ENCODE measurements around the gene NCR3LG1.

Gene NCR3LG1

DNA sequence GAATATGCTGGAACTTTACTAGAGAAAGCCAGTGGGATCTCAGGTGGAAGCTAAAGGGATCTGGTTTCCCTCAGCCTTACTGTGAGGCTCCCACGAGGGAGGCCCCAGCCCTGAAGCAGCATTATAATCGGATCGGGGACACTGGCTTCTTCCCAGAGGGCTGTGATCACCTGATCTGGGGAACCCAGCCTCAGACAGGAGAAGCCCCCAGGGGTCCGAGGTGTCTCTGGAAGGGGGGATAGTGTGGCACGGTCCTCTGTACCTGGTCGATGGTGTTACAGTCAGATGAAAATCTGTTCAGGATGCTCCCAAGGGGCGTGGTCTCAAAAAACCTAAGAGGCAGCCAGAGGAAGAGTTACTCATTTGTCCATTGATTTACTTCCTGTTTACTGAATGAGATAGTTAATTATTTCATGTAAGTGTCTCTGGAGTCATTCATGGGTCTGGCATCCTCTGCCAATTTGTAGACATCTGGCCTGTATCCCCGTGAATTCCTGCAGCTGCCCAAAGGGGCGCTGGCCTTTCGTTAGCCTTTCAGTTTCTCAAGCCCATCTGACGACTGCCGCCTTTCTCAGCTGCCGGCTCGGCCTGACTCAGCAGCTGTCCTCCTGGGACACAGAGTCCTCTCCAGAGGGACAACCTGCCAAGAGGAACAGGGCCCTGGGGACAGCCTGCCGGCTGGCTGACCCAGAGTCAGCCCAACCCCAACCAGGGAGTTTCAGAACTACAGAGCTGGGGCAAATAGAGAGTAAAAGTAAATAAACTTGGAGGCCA lies 53.8 kb downstream of the NCR3LG1 start:
- no peak for TF ChIP-seq CTCF (IDR thresholded peaks at IDR 0.05; ENCODE audit: extremely low read depth, missing control alignments)
- no peak for DNase-seq (ENCODE audit: low spot score)

- no peak for DNase-seq (ENCODE audit: low spot score)
- TF ChIP-seq CTCF (IDR thresholded peaks at IDR 0.05; ENCODE audit: extremely low read depth, missing control alignments) = no peak
Measured at GRCh38 chr11:17406082-17406817, 54.6 kb downstream of the NCR3LG1 start.

DNA sequence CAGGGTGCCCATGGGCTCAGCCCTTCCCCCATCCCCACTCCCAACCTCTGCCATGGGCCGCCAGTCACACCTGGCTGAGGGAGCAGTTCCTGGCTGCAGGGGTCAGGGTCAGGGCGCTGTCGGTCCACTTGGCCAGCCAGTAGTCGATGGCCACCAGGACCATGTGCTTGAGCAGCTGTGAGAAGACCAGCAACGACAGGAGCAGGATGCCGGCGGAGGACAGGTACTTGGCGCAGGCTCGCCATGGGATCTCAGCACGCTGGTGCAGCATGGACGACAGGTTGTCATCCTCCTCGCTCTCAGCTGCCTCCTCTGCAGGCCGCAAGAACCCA lies 55.2 kb downstream of the NCR3LG1 start:
- DNase-seq (ENCODE audit: low spot score) = no peak
- no peak for TF ChIP-seq CTCF (IDR thresholded peaks at IDR 0.05; ENCODE audit: extremely low read depth, missing control alignments)

GRCh38 chr11:17407575-17407974 lies 56.0 kb downstream of the NCR3LG1 start:
- no peak for DNase-seq (ENCODE audit: low spot score)

DNA sequence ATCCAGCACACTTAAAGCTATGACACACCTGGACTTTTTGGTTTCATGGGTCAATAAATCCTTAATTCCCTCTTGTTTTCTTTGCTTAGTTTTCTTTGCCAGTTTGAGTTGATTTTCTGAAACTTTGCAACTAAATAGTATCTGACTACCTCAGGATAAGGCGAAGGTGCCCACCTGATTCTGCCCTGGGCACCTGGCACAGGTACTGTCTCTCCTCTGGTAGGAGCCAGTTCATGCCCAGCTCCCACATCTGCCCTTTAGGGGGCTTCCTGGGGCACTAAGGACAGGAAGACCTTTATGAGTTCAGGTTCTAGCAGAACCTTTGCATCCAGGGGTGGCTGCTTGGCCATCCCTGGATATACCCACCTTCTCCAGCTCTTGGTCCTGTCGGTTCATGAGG lies 56.4 kb downstream of the NCR3LG1 start:
- DNase-seq (ENCODE audit: low spot score) = no peak
- TF ChIP-seq CTCF (IDR thresholded peaks at IDR 0.05; ENCODE audit: extremely low read depth, missing control alignments) = no peak

More at GRCh38 chr11:17407575-17407974, 56.0 kb downstream of the NCR3LG1 start:
- TF ChIP-seq CTCF (IDR thresholded peaks at IDR 0.05; ENCODE audit: extremely low read depth, missing control alignments) = no peak

- no peak for TF ChIP-seq CTCF (IDR thresholded peaks at IDR 0.05; ENCODE audit: extremely low read depth, missing control alignments)
- no peak for DNase-seq (ENCODE audit: low spot score)
Measured at GRCh38 chr11:17408641-17409040, 57.0 kb downstream of the NCR3LG1 start.

DNA sequence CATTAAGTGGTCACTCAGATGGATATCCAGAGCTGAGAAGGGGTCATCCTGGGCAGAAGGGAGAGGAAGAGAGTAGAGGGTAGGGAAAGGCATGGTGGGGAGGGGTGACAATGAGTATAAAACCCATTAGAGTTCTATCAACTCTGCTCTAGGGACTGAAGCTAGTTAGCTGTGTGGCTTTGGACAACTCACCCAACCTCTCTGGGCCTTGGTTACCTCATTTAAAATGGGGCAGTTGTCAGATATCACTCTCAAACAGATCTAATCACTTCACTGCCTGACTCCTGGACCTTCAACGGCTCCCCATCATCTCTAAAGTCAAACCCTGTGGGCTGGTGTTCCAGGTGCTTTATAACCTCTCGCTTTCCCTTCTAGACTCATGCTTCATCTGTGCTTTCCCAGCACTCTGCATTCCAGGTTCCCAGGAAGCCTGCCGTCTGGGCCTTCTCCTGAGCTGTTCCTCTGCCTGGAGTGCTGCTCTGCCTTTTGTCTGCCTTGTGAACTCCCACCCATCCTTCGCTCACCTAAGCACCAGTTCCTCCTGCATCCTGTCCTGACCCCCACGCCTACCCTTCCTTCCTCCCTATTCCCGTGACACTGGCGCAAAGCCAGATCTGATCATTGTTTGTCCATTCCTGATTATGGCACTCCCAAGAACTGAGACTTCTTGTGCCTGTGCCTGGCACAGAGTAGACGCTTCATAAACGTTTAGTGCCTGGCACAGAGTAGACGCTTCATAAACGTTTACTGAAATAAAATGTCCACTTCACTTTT lies 59.2 kb downstream of the NCR3LG1 start:
- DNase-seq (ENCODE audit: low spot score) = no peak
- no peak for TF ChIP-seq CTCF (IDR thresholded peaks at IDR 0.05; ENCODE audit: extremely low read depth, missing control alignments)
